A549 (cell line): ENCODE results near the gene CMIP. TPM values are rescaled to one million over a fixed set of nuclear protein-coding genes. Genes with fewer than 3 reads are reported as not detected.
A peak's percentile ranks its signal among the peaks of the same experiment; 100 is the strongest.

Experiments
- ATAC-seq, 2 experiments: fragments of 200-7000 bp in 1 of 2; fragments of >200 bp in 1 of 2; cut with Nextera tagmentation in 1 of 2; cut with Tn5 transposase in 1 of 2; 3 replicates each; pipeline versions ENCODE4 v1.8.0 to v1.9.1; 2018 to 2020; ENCODE audit warnings: mild to moderate bottlenecking in 1 of 2, moderate library complexity in 1 of 2
- CTCF ChIA-PET: fragments of 300-600 bp; sonication (Branson Sonifier 250); formaldehyde crosslinking; extraction: SDS; loops from one replicate; lab custom pipeline; 2021; ENCODE audit warnings: antibody characterized with exemption, inconsistent platforms; lab: Yijun Ruan, JAX
- POLR2A ChIA-PET: fragments of 350-600 bp; formaldehyde crosslinking; extraction: SDS; loops from one replicate; lab custom pipeline; 2021; ENCODE audit warnings: antibody characterized with exemption, inconsistent platforms; lab: Yijun Ruan, JAX
- DNase-seq, 2 experiments: peaks; one replicate each; pipeline versions ENCODE4 v3.0.0 to v3.0.0-alpha.2; 2011 to 2016; ENCODE audit warnings: low read depth in 1 of 2, low spot score in 1 of 2
- FAIRE-seq: peaks from 2 replicates; lab custom pipeline; 2011; peaks lifted over from hg19 to GRCh38; lab: Jason Lieb, UNC
- H3K27ac ChIP-seq, 2 experiments: fragments of >200 bp; sonication (Bioruptor Twin); formaldehyde crosslinking; 3 replicates each; pipeline ENCODE4 v1.5.1; 2016 to 2017
- H3K4me1 ChIP-seq: fragments of >200 bp; sonication (Bioruptor Twin); formaldehyde crosslinking; 3 replicates; pipeline ENCODE4 v1.6.1; 2016
- H3K4me2 ChIP-seq: fragments of >200 bp; sonication (Bioruptor Twin); formaldehyde crosslinking; 3 replicates; pipeline ENCODE4 v1.6.1; 2016
- H3K4me3 ChIP-seq: fragments of >200 bp; sonication (Bioruptor Twin); formaldehyde crosslinking; 3 replicates; pipeline ENCODE4 v1.5.1; 2016
- H3K9me3 ChIP-seq: fragments of >200 bp; sonication (Bioruptor Twin); formaldehyde crosslinking; 3 replicates; pipeline ENCODE4 v1.6.1; 2016
- ATOH8 ChIP-seq: fragments of 250-450 bp; sonication (Bioruptor Pico); IDR thresholded peaks from 2 replicates; pipeline ENCODE4 v1.5.0; 2020; ENCODE audit warnings: low read depth, mild to moderate bottlenecking, moderate library complexity
- BCL3 ChIP-seq: fragments of >200 bp; sonication (Bioruptor Twin); formaldehyde crosslinking; IDR thresholded peaks from 3 replicates; pipeline ENCODE4 v1.6.1; 2016
- CHD2 ChIP-seq: fragments of 150-350 bp; IDR thresholded peaks from 2 replicates; pipeline ENCODE4 v1.6.1; 2014; ENCODE audit warnings: low read length; ENCODE audit not compliant: partially characterized antibody
- CHD4 ChIP-seq: fragments of 200-600 bp; sonication (generic); IDR thresholded peaks from 2 replicates; pipeline ENCODE4 v1.6.1; 2016; ENCODE audit warnings: antibody characterized with exemption, mild to moderate bottlenecking, borderline replicate concordance
- CTCF ChIP-seq: fragments of >200 bp; sonication (Bioruptor Twin); formaldehyde crosslinking; IDR thresholded peaks from 3 replicates; pipeline ENCODE4 v1.5.1; 2016
- EHF ChIP-seq: fragments of 250-450 bp; sonication (Bioruptor Pico); IDR thresholded peaks from 2 replicates; pipeline ENCODE4 v1.5.0; 2020; ENCODE audit warnings: mild to moderate bottlenecking
- EHMT2 ChIP-seq: fragments of 200-600 bp; sonication (generic); IDR thresholded peaks from 2 replicates; pipeline ENCODE4 v1.6.1; 2016; ENCODE audit warnings: antibody characterized with exemption, low read depth, mild to moderate bottlenecking, moderate library complexity
- ESRRA ChIP-seq: fragments of 150-350 bp; IDR thresholded peaks from 2 replicates; pipeline ENCODE4 v1.6.1; 2014; ENCODE audit warnings: mild to moderate bottlenecking, low read length, borderline replicate concordance
- FOXS1 ChIP-seq: fragments of 250-450 bp; sonication (Bioruptor Pico); IDR thresholded peaks from 2 replicates; pipeline ENCODE4 v1.5.0; 2020; ENCODE audit warnings: mild to moderate bottlenecking, moderate library complexity
- GATA3 ChIP-seq: IDR thresholded peaks from 2 replicates; pipeline ENCODE4 v1.6.1; 2012; ENCODE audit warnings: borderline replicate concordance
- HOXB13 ChIP-seq: fragments of 250-450 bp; sonication (Bioruptor Pico); IDR thresholded peaks from 2 replicates; pipeline ENCODE4 v1.5.0; 2020; ENCODE audit warnings: low read depth, mild to moderate bottlenecking, moderate library complexity
- HOXB5 ChIP-seq: fragments of 250-450 bp; sonication (Bioruptor Pico); IDR thresholded peaks from 2 replicates; pipeline ENCODE4 v1.5.0; 2020; ENCODE audit warnings: mild to moderate bottlenecking, moderate library complexity
- KDM1A ChIP-seq: fragments of 200-600 bp; sonication (generic); IDR thresholded peaks from 2 replicates; pipeline ENCODE4 v1.6.1; 2016; ENCODE audit warnings: low read depth, mild to moderate bottlenecking
- MAX ChIP-seq: IDR thresholded peaks from 2 replicates; pipeline ENCODE4 v1.6.1; 2012
- MAZ ChIP-seq: fragments of 150-350 bp; IDR thresholded peaks from 2 replicates; pipeline ENCODE4 v1.6.1; 2014; ENCODE audit warnings: antibody characterized with exemption, low read depth, low read length, borderline replicate concordance
- MYC ChIP-seq: IDR thresholded peaks from 2 replicates; pipeline ENCODE4 v1.6.1; 2012; ENCODE audit warnings: mild to moderate bottlenecking, inconsistent platforms, low read length, improper control_type of control experiment, borderline replicate concordance
- PHF8 ChIP-seq: fragments of 200-600 bp; sonication (generic); IDR thresholded peaks from 2 replicates; pipeline ENCODE4 v1.6.1; 2016; ENCODE audit warnings: low read depth, mild to moderate bottlenecking, antibody characterized with exemption, moderate library complexity, borderline replicate concordance
- POLR2AphosphoS2 ChIP-seq: conservative IDR thresholded peaks from 2 replicates; pipeline ENCODE4 v1.6.1; 2012; ENCODE audit warnings: low read length, improper control_type of control experiment, inconsistent platforms
- RAD21 ChIP-seq, 2 experiments: fragments of >200 bp in 1 of 2; sonication (Bioruptor Twin) in 1 of 2; formaldehyde crosslinking in 1 of 2; IDR thresholded peaks in 1 of 2; conservative IDR thresholded peaks in 1 of 2; 2 replicates in 1 of 2; 3 replicates in 1 of 2; pipeline ENCODE4 v1.6.1; 2012 to 2018; ENCODE audit warnings: inconsistent platforms in 1 of 2
- SMC3 ChIP-seq: fragments of >200 bp; sonication (Bioruptor Twin); formaldehyde crosslinking; IDR thresholded peaks from 3 replicates; pipeline ENCODE4 v1.6.1; 2018; ENCODE audit warnings: inconsistent platforms
- ZFP36 ChIP-seq: fragments of 450-650 bp; IDR thresholded peaks from 2 replicates; pipeline ENCODE4 v1.6.1; 2014; ENCODE audit warnings: borderline replicate concordance; ENCODE audit not compliant: partially characterized antibody
- WGBS: methylation state at CpG from one replicate; pipeline ENCODE4 v1.1.6; 2017; ENCODE audit errors: missing lambda C conversion rate; 5-methylcytosine and 5-hydroxymethylcytosine counted together
- polyA plus RNA-seq, 4 experiments: library from polyadenylated mRNA; depleted of rRNA in 3 of 4; stranded (reverse); fragments of >200 nt; fragmentation: RNase III in 1 of 4; extraction: RNeasy Plus Mini Kit Qiagen cat#74134 plus additional on column Dnase treatment in 1 of 4; gene quantifications; 2 replicates in 3 of 4; 3 replicates in 1 of 4; pipeline ENCODE4 v1.2.3, GENCODE V29; 2011 to 2017
- TF ChIP-seq, protein P1 (sequence below): IDR thresholded peaks from 2 replicates; pipeline ENCODE4 v1.6.1; 2012; ENCODE audit warnings: low read depth, borderline replicate concordance
- TF ChIP-seq, protein P2 (sequence below): fragments of 250-450 bp; sonication (Bioruptor Pico); IDR thresholded peaks from 2 replicates; pipeline ENCODE4 v1.5.0; 2021; ENCODE audit warnings: mild to moderate bottlenecking, moderate library complexity, borderline replicate concordance
- TF ChIP-seq, protein P3 (sequence below): fragments of 450-650 bp; IDR thresholded peaks from 2 replicates; pipeline ENCODE4 v1.6.1; 2014; ENCODE audit warnings: antibody characterized with exemption
- TF ChIP-seq, protein P4 (sequence below): IDR thresholded peaks from 2 replicates; pipeline ENCODE4 v1.6.1; 2012

Gene CMIP
- polyA plus RNA-seq, 2 of the 4 experiments (the other 2 are of a cell fraction): 21.6 to 125 TPM

- peak in 1 of 2 experiments; percentile 28; a peak in 2 of 6 replicates for ATAC-seq
- TF ChIP-seq, protein P1, sequence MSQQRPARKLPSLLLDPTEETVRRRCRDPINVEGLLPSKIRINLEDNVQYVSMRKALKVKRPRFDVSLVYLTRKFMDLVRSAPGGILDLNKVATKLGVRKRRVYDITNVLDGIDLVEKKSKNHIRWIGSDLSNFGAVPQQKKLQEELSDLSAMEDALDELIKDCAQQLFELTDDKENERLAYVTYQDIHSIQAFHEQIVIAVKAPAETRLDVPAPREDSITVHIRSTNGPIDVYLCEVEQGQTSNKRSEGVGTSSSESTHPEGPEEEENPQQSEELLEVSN: no peak
- TF ChIP-seq CHD4 (no peak), ESRRA (no peak), KDM1A (no peak), EHMT2 (no peak), MYC (no peak), MAZ (no peak), ATOH8 (CRISPR knock-in tag) (no peak), RAD21 (conservative IDR thresholded peaks at IDR 0.05 in 1 of 2, IDR thresholded peaks at IDR 0.05 in 1 of 2) (no peak), CHD2 (no peak), MAX (no peak), ZFP36 (no peak)
- TF ChIP-seq, protein P2, sequence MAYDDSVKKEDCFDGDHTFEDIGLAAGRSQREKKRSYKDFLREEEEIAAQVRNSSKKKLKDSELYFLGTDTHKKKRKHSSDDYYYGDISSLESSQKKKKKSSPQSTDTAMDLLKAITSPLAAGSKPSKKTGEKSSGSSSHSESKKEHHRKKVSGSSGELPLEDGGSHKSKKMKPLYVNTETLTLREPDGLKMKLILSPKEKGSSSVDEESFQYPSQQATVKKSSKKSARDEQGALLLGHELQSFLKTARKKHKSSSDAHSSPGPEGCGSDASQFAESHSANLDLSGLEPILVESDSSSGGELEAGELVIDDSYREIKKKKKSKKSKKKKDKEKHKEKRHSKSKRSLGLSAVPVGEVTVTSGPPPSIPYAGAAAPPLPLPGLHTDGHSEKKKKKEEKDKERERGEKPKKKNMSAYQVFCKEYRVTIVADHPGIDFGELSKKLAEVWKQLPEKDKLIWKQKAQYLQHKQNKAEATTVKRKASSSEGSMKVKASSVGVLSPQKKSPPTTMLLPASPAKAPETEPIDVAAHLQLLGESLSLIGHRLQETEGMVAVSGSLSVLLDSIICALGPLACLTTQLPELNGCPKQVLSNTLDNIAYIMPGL (CRISPR knock-in tag): no peak
- no peak for DNase-seq
- H3K4me3 ChIP-seq: no peak overlapping the region
- ChIA-PET POLR2A (no interaction called here), CTCF (interaction anchor here (0.6 to 1.6 kb wide), 3 partner anchors 9 to 213 kb away, joined by 3 to 6 read pairs (median 3); no protein-coding TSS in a partner anchor)
- no peaks in the 10 kb centered on the region for H3K4me1 ChIP-seq
- no peaks in the 10 kb centered on the region for H3K9me3 ChIP-seq
- no peak overlapping the region for H3K4me2 ChIP-seq
- FAIRE-seq: no peak
- WGBS: 90% methylated on average over 17 of the region's 17 CpGs
- H3K27ac ChIP-seq: peak overlapping the region in 1 of 2 experiments; percentile 28; a peak in 2 of 6 replicates
Measured at GRCh38 chr16:81616321-81617020, 171.9 kb downstream of the CMIP start.

GRCh38 chr16:81617021-81617346 lies 172.4 kb downstream of the CMIP start:
- no peak overlapping the region for H3K4me3 ChIP-seq
- H3K9me3 ChIP-seq: no peaks in the 10 kb centered on the region
- no peak overlapping the region for H3K4me2 ChIP-seq
- no peak for FAIRE-seq
- ATAC-seq: no peak
- ChIA-PET CTCF (interaction anchor here (0.6 to 1.6 kb wide), 3 partner anchors 9 to 213 kb away, joined by 3 to 6 read pairs (median 3); no protein-coding TSS in a partner anchor), POLR2A (no interaction called here)
- no peaks in the 10 kb centered on the region for H3K4me1 ChIP-seq
- peak overlapping the region in 1 of 2 experiments; percentile 28; a peak in 2 of 6 replicates for H3K27ac ChIP-seq
- no peak for DNase-seq
- WGBS: 91% methylated on average over 8 of the region's 8 CpGs
- TF ChIP-seq KDM1A (no peak), BCL3 (no peak), HOXB13 (CRISPR knock-in tag) (no peak), EHF (CRISPR knock-in tag) (no peak), MAX (no peak), HOXB5 (CRISPR knock-in tag) (no peak), CTCF (no peak), PHF8 (no peak), SMC3 (no peak), POLR2AphosphoS2 (no peak), FOXS1 (no peak), GATA3 (no peak)
- TF ChIP-seq, protein P3, sequence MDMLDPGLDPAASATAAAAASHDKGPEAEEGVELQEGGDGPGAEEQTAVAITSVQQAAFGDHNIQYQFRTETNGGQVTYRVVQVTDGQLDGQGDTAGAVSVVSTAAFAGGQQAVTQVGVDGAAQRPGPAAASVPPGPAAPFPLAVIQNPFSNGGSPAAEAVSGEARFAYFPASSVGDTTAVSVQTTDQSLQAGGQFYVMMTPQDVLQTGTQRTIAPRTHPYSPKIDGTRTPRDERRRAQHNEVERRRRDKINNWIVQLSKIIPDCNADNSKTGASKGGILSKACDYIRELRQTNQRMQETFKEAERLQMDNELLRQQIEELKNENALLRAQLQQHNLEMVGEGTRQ: no peak
- TF ChIP-seq, protein P4, sequence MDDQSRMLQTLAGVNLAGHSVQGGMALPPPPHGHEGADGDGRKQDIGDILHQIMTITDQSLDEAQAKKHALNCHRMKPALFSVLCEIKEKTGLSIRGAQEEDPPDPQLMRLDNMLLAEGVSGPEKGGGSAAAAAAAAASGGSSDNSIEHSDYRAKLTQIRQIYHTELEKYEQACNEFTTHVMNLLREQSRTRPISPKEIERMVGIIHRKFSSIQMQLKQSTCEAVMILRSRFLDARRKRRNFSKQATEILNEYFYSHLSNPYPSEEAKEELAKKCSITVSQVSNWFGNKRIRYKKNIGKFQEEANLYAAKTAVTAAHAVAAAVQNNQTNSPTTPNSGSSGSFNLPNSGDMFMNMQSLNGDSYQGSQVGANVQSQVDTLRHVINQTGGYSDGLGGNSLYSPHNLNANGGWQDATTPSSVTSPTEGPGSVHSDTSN: no peak
